Spleen (tissue), 7 donors: ENCODE results near the gene LILRA2.
"Not testable (repeated sequence)": the region's sequence is repeated elsewhere in the genome, so short reads cannot be mapped to it uniquely, and the experiment has no call there.

Experiments used
- CTCF ChIP-seq, 11 experiments: fragments of 200-600 bp in 7 of 11; fragments of 450-650 bp in 4 of 11; sonication (generic) in 4 of 11; IDR thresholded peaks in 8 of 11; conservative IDR thresholded peaks in 3 of 11; 1 replicate in 7 of 11; 2 replicates in 4 of 11; pipeline versions ENCODE4 v1.4.0 to v1.8.0; 2016 to 2021; ENCODE audit warnings: antibody characterized with exemption in 11 of 11, inconsistent platforms in 4 of 11, mild to moderate bottlenecking in 1 of 11
- POLR2AphosphoS5 ChIP-seq, 3 donors: sonication (generic); formaldehyde crosslinking; IDR thresholded peaks; one replicate each; pipeline ENCODE4 v1.5.1; 2017; ENCODE audit warnings: antibody characterized with exemption in 3 of 3
- donor health status: DM: no; HTN: no; CAD: no; lungs with moderate emphysema.
- donor health status: DM: no; HTN: no; CAD: no.
- donor health status: DM: no; HTN: no; CAD: no.

GRCh38 chr19:54632517-54632916 lies 58.9 kb downstream of the LILRA2 start:
- not testable (repeated sequence) for TF ChIP-seq POLR2AphosphoS5 (IDR thresholded peaks at IDR 0.05); CTCF (IDR thresholded peaks at IDR 0.05 in 8 of 11, conservative IDR thresholded peaks at IDR 0.05 in 3 of 11)
